ENCODE data around the gene PRSS8.

DNA sequence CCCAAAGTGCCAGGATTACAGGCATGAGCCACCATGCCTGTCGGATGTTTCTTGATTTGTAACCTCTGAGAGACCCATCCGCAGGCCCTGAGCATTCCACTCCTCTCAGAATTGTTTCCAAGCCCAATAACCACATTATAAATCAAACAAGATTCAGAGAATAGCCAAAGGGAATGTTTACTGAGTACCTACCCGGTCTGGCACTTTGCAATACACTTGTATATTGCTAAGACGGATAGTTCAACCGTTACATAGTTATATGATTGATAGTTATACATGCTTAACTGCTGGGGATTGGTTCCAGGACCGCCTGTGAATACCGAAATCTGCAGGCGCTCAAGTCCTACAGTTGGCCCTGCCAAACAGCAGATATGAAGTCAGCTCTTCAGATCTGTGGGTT is 21.1 kb downstream of the PRSS8 start:
- TF ChIP-seq EGR1 (IDR thresholded peaks at IDR 0.05): no peak
- TF ChIP-seq YY1 (IDR thresholded peaks at IDR 0.05; ENCODE audit: low read depth): no peak
- no peak for TF ChIP-seq FOXM1 (IDR thresholded peaks at IDR 0.05; ENCODE audit: borderline replicate concordance, low read depth)
- no peak for TF ChIP-seq EP300 (IDR thresholded peaks at IDR 0.05; ENCODE audit: borderline replicate concordance)
- no peak for TF ChIP-seq CEBPB (IDR thresholded peaks at IDR 0.05)
- no peak for TF ChIP-seq NFIC (IDR thresholded peaks at IDR 0.05)
- TF ChIP-seq TAF1 (IDR thresholded peaks at IDR 0.05; ENCODE audit: low read depth): no peak
- TF ChIP-seq, protein P1, sequence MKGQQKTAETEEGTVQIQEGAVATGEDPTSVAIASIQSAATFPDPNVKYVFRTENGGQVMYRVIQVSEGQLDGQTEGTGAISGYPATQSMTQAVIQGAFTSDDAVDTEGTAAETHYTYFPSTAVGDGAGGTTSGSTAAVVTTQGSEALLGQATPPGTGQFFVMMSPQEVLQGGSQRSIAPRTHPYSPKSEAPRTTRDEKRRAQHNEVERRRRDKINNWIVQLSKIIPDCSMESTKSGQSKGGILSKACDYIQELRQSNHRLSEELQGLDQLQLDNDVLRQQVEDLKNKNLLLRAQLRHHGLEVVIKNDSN (IDR thresholded peaks at IDR 0.05): no peak
- no peak for TF ChIP-seq RAD21 (IDR thresholded peaks at IDR 0.05; ENCODE audit: low read depth)
- TF ChIP-seq ZBTB7A (IDR thresholded peaks at IDR 0.05; ENCODE audit: low read depth): no peak
- TF ChIP-seq TEAD4 (IDR thresholded peaks at IDR 0.05): no peak
- TF ChIP-seq, protein P2, sequence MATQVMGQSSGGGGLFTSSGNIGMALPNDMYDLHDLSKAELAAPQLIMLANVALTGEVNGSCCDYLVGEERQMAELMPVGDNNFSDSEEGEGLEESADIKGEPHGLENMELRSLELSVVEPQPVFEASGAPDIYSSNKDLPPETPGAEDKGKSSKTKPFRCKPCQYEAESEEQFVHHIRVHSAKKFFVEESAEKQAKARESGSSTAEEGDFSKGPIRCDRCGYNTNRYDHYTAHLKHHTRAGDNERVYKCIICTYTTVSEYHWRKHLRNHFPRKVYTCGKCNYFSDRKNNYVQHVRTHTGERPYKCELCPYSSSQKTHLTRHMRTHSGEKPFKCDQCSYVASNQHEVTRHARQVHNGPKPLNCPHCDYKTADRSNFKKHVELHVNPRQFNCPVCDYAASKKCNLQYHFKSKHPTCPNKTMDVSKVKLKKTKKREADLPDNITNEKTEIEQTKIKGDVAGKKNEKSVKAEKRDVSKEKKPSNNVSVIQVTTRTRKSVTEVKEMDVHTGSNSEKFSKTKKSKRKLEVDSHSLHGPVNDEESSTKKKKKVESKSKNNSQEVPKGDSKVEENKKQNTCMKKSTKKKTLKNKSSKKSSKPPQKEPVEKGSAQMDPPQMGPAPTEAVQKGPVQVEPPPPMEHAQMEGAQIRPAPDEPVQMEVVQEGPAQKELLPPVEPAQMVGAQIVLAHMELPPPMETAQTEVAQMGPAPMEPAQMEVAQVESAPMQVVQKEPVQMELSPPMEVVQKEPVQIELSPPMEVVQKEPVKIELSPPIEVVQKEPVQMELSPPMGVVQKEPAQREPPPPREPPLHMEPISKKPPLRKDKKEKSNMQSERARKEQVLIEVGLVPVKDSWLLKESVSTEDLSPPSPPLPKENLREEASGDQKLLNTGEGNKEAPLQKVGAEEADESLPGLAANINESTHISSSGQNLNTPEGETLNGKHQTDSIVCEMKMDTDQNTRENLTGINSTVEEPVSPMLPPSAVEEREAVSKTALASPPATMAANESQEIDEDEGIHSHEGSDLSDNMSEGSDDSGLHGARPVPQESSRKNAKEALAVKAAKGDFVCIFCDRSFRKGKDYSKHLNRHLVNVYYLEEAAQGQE (IDR thresholded peaks at IDR 0.05; ENCODE audit: low read depth): no peak
- TF ChIP-seq CREB1 (IDR thresholded peaks at IDR 0.05; ENCODE audit: low read depth): no peak
- TF ChIP-seq, protein P3, sequence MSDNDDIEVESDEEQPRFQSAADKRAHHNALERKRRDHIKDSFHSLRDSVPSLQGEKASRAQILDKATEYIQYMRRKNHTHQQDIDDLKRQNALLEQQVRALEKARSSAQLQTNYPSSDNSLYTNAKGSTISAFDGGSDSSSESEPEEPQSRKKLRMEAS (IDR thresholded peaks at IDR 0.05): no peak
